ENCODE measurements around the gene ADAT3.

GRCh38 chr19:1956868-1957492 is 51.8 kb downstream of the ADAT3 start:
- TF ChIP-seq, protein P1, sequence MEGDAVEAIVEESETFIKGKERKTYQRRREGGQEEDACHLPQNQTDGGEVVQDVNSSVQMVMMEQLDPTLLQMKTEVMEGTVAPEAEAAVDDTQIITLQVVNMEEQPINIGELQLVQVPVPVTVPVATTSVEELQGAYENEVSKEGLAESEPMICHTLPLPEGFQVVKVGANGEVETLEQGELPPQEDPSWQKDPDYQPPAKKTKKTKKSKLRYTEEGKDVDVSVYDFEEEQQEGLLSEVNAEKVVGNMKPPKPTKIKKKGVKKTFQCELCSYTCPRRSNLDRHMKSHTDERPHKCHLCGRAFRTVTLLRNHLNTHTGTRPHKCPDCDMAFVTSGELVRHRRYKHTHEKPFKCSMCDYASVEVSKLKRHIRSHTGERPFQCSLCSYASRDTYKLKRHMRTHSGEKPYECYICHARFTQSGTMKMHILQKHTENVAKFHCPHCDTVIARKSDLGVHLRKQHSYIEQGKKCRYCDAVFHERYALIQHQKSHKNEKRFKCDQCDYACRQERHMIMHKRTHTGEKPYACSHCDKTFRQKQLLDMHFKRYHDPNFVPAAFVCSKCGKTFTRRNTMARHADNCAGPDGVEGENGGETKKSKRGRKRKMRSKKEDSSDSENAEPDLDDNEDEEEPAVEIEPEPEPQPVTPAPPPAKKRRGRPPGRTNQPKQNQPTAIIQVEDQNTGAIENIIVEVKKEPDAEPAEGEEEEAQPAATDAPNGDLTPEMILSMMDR (IDR thresholded peaks at IDR 0.05 in 4 of 5, conservative IDR thresholded peaks at IDR 0.05 in 1 of 5) = no peak
- no peak for TF ChIP-seq POLR2A (IDR thresholded peaks at IDR 0.05)
